Stomach (tissue), 9 donors: ENCODE measurements around the gene CD160. TPM values are rescaled to one million over a fixed set of nuclear protein-coding genes. Genes with fewer than 3 reads are reported as not detected.

Source experiments
- DNase-seq, 2 donors: peaks; one replicate each; pipeline versions ENCODE4 v3.0.0 to v3.0.0-alpha.2; 2013 to 2019
- H3K27ac ChIP-seq, 5 donors: fragments of 200-600 bp in 4 of 5; sonication (generic) in 4 of 5; one replicate each; pipeline ENCODE4 v1.5.1; 2013 to 2019; ENCODE audit warnings: mild to moderate bottlenecking in 1 of 5, moderate library complexity in 1 of 5
- H3K27me3 ChIP-seq, 3 donors: fragments of 200-600 bp; sonication (generic); one replicate each; pipeline ENCODE4 v1.5.1; 2017 to 2019; ENCODE audit warnings: mixed run types in 1 of 3
- H3K36me3 ChIP-seq, 4 donors: fragments of 200-600 bp; sonication (generic); 1 replicate in 3 of 4; 2 replicates in 1 of 4; pipeline ENCODE4 v1.5.1; 2016 to 2019
- H3K4me1 ChIP-seq, 4 donors: fragments of 200-600 bp; sonication (generic); one replicate each; pipeline ENCODE4 v1.5.1; 2016 to 2019
- H3K4me3 ChIP-seq, 4 donors: fragments of 200-600 bp; sonication (generic) in 3 of 4; one replicate each; pipeline ENCODE4 v1.5.1; 2016 to 2019; ENCODE audit warnings: mild to moderate bottlenecking in 1 of 4
- H3K9me3 ChIP-seq, 4 donors: fragments of 200-600 bp; sonication (generic); one replicate each; pipeline ENCODE4 v1.5.1; 2016 to 2019
- EP300 ChIP-seq: sonication (generic); formaldehyde crosslinking; IDR thresholded peaks from one replicate; pipeline ENCODE4 v1.6.1; 2017; ENCODE audit warnings: antibody characterized with exemption
- POLR2A ChIP-seq, 4 donors: fragments of 450-650 bp; IDR thresholded peaks; one replicate each; pipeline ENCODE4 v1.6.1; 2016; ENCODE audit warnings: antibody characterized with exemption in 4 of 4, control low read depth in 2 of 4, mild to moderate bottlenecking in 1 of 4, moderate library complexity in 1 of 4
- POLR2AphosphoS5 ChIP-seq, 3 donors: sonication (generic); formaldehyde crosslinking; IDR thresholded peaks; one replicate each; pipeline ENCODE4 v1.6.1; 2016; ENCODE audit warnings: antibody characterized with exemption in 3 of 3
- WGBS, 5 donors: extraction: QIAGEN DNeasy Blood & Tissue Kit in 3 of 5; methylation state at CpG; one replicate each; pipeline versions ENCODE4 v1.1.5 to v1.1.7; 2013 to 2018; 5-methylcytosine and 5-hydroxymethylcytosine counted together
- intact Hi-C: fragments of 100-400 bp; cut with DNase I; formaldehyde crosslinking; loops from one replicate; pipeline ENCODE4 v1.15.1; 2023; ENCODE audit warnings: low total_unique reads
- polyA plus RNA-seq, 3 donors: library from polyadenylated mRNA; stranded (reverse); fragments of 200-250 nt; gene quantifications; one replicate each; pipeline ENCODE4 v1.2.3, GENCODE V29; 2013
- total RNA-seq, 5 donors: library from RNA; depleted of rRNA; stranded (reverse); fragments of >200 nt; gene quantifications; one replicate each; pipeline versions ENCODE4 v1.1.0 to v1.2.3, GENCODE V29; 2014 to 2016
- TF ChIP-seq, protein P1 (sequence below), 7 experiments: fragments of 450-650 bp in 4 of 7; fragments of 200-600 bp in 3 of 7; sonication (generic) in 3 of 7; IDR thresholded peaks; one replicate each; pipeline ENCODE4 v1.5.1; 2016 to 2019; ENCODE audit warnings: antibody characterized with exemption in 7 of 7, control low read depth in 2 of 7, mild to moderate bottlenecking in 1 of 7
- donor health status: healthy with polysubstance abuse.
- donor health status: Bipolar disorder and iron deficiency.
- donor health status: healthy.

CD160 gene
- total and polyA plus RNA-seq, 8 donors = 0.25 to 4.8 (median 0.37) TPM; not detected in 5

DNA sequence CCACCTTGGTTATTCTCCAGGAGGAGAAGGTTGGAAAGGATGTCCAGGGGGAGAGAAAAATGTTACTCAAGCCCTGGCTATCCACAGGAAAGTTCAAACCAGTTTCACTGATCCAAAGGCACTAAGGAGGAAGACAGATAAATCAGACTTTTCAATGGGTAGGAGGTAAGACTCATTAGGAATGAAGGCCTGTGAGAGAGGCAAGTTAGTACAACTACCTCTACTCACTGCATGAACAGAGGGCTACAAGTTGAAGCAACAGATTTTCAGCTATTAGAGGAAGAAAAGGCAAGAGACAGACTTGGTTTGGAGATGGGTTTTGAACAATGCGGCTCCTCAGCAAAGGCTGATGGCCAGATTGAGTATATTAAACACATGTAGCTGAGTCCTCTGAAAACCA, 16.9 kb downstream of the CD160 start:
- WGBS, 5 donors = 86 to 100% (median 100%) methylated on average over 1 of the region's 1 CpG
- Histone ChIP-seq H3K36me3 (peaks cover 0 to 10% (median 4%) of the 10 kb centered on the region in 4 donors), H3K9me3 (no peaks in the 10 kb centered on the region), H3K4me1 (peaks cover 0 to 7% (median 3%) of the 10 kb centered on the region in 4 donors), H3K4me3 (no peak overlapping the region), H3K27ac (no peak overlapping the region), H3K27me3 (no peaks in the 10 kb centered on the region)
- TF ChIP-seq POLR2AphosphoS5 (IDR thresholded peaks at IDR 0.05) = no peak
- TF ChIP-seq POLR2A (IDR thresholded peaks at IDR 0.05) = no peak
- TF ChIP-seq, protein P1, sequence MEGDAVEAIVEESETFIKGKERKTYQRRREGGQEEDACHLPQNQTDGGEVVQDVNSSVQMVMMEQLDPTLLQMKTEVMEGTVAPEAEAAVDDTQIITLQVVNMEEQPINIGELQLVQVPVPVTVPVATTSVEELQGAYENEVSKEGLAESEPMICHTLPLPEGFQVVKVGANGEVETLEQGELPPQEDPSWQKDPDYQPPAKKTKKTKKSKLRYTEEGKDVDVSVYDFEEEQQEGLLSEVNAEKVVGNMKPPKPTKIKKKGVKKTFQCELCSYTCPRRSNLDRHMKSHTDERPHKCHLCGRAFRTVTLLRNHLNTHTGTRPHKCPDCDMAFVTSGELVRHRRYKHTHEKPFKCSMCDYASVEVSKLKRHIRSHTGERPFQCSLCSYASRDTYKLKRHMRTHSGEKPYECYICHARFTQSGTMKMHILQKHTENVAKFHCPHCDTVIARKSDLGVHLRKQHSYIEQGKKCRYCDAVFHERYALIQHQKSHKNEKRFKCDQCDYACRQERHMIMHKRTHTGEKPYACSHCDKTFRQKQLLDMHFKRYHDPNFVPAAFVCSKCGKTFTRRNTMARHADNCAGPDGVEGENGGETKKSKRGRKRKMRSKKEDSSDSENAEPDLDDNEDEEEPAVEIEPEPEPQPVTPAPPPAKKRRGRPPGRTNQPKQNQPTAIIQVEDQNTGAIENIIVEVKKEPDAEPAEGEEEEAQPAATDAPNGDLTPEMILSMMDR (IDR thresholded peaks at IDR 0.05) = no peak
- TF ChIP-seq EP300 = no peak
- no peak for DNase-seq
- intact Hi-C loops = no loop called here

DNA sequence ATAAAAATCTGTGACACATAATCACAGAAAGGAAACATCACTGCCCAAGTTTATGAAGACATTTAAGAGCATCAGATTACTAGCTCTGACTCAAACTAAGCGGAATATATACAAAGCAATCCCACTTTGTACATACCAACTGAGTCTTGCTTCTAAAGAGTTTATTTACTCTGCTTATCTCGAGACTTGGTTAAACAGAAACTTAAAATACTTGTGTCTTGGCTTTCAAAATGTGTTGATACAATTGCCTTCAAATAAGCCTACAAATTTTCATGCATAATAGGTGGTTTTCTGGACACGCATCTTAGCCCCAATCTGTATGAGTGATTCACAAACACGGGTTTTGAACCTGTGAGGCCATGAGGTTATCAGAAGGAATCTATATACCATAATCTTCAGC, 21.0 kb downstream of the CD160 start:
- 20 to 51% (median 34%) methylated on average over 4 of the region's 4 CpGs for WGBS, 5 donors
- peak in 1 of 2 donors; percentile 54 for DNase-seq
- intact Hi-C loops = no loop called here
- Histone ChIP-seq H3K9me3 (no peaks in the 10 kb centered on the region), H3K27me3 (no peaks in the 10 kb centered on the region), H3K36me3 (peaks cover 3 to 51% (median 44%) of the 10 kb centered on the region in 4 donors), H3K4me3 (no peak overlapping the region), H3K27ac (peak overlapping the region in 1 of 5 donors; percentile 20), H3K4me1 (peaks cover 0 to 7% (median 3%) of the 10 kb centered on the region in 4 donors)
- TF ChIP-seq EP300 (no peak), POLR2A (IDR thresholded peaks at IDR 0.05) (no peak), POLR2AphosphoS5 (IDR thresholded peaks at IDR 0.05) (peak in 2 of 3 donors; percentile 21 to 52)

- intact Hi-C loops = no loop called here
- Histone ChIP-seq H3K27ac (no peak overlapping the region), H3K4me3 (no peak overlapping the region), H3K4me1 (peaks cover 0 to 14% (median 0%) of the 10 kb centered on the region in 4 donors), H3K36me3 (peaks cover 39 to 100% (median 99%) of the 10 kb centered on the region in 4 donors), H3K27me3 (no peaks in the 10 kb centered on the region), H3K9me3 (no peaks in the 10 kb centered on the region)
- 80 to 96% (median 90%) methylated on average over 9 of the region's 9 CpGs for WGBS, 5 donors
- TF ChIP-seq POLR2A (IDR thresholded peaks at IDR 0.05) (no peak), POLR2AphosphoS5 (IDR thresholded peaks at IDR 0.05) (no peak), EP300 (no peak)
- TF ChIP-seq, protein P1 (IDR thresholded peaks at IDR 0.05) = no peak
- no peak for DNase-seq
Measured at GRCh38 chr1:145747398-145748247, 28.3 kb downstream of the CD160 start.

DNA sequence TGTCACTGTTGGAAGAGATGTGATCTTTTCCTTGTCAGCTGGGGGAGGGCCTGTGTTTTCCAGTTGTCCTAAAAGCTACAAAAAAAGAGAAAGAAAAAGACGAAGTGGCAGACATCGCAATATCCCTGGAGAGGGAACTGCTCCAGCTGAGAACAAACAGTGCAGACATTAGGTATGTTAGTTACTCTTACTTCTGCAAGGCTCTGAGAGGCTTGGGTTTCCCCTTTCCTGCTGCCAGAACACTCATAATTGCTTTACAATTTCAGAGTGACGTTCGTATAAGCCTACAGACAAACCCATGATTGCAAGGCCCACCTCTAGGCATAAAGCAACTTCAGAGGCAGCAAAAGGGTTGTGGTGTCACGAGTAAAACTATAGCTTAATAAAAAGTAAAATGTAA, 31.1 kb downstream of the CD160 start:
- intact Hi-C loops = no loop called here
- no peaks in the 10 kb centered on the region for H3K9me3 ChIP-seq
- H3K27me3 ChIP-seq = no peaks in the 10 kb centered on the region
- H3K4me3 ChIP-seq = no peak overlapping the region
- H3K36me3 ChIP-seq = peaks cover 37 to 87% (median 83%) of the 10 kb centered on the region in 4 donors
- H3K4me1 ChIP-seq = peaks cover 0 to 15% (median 0%) of the 10 kb centered on the region in 4 donors
- TF ChIP-seq, protein P1 (IDR thresholded peaks at IDR 0.05) = no peak
- TF ChIP-seq POLR2A (IDR thresholded peaks at IDR 0.05) (no peak), EP300 (no peak), POLR2AphosphoS5 (IDR thresholded peaks at IDR 0.05) (no peak)
- DNase-seq = no peak
- H3K27ac ChIP-seq = no peak overlapping the region
- 72 to 87% (median 86%) methylated on average over 5 of the region's 5 CpGs for WGBS, 5 donors
